ENCODE measurements around the gene ACOT7.

GRCh38 chr1:6396998-6397397, 3.4 kb upstream of the ACOT7 start:
- TF ChIP-seq, protein P1, sequence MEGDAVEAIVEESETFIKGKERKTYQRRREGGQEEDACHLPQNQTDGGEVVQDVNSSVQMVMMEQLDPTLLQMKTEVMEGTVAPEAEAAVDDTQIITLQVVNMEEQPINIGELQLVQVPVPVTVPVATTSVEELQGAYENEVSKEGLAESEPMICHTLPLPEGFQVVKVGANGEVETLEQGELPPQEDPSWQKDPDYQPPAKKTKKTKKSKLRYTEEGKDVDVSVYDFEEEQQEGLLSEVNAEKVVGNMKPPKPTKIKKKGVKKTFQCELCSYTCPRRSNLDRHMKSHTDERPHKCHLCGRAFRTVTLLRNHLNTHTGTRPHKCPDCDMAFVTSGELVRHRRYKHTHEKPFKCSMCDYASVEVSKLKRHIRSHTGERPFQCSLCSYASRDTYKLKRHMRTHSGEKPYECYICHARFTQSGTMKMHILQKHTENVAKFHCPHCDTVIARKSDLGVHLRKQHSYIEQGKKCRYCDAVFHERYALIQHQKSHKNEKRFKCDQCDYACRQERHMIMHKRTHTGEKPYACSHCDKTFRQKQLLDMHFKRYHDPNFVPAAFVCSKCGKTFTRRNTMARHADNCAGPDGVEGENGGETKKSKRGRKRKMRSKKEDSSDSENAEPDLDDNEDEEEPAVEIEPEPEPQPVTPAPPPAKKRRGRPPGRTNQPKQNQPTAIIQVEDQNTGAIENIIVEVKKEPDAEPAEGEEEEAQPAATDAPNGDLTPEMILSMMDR (IDR thresholded peaks at IDR 0.05) = no peak
- TF ChIP-seq POLR2AphosphoS5 (IDR thresholded peaks at IDR 0.05) = no peak

All from prostate gland (tissue), 2 donors.